Kasumi-1 (cell line): Measurements from ENCODE around the gene METTL2B.
"Not testable (repeated sequence)": the region's sequence is repeated elsewhere in the genome, so short reads cannot be mapped to it uniquely, and the experiment has no call there.

Source experiments
- DNase-seq, 2 experiments: peaks; one replicate each; lab custom pipeline; 2025; lab: John Stamatoyannopoulos, UW

Gene METTL2B

GRCh38 chr7:128455543-128456254, 20.8 kb upstream of the METTL2B start, which contains the start of gene HILPDA:
Gene HILPDA (plus strand): TSS chr7:128455878. CDS start chr7:128457269, 1,391 bp downstream.
- DNase-seq = peak; percentile 84 to 87

- no peak for DNase-seq
Measured at GRCh38 chr7:128456255-128456725, 20.3 kb upstream of the METTL2B start.

GRCh38 chr7:128457385-128457784, 19.2 kb upstream of the METTL2B start:
- DNase-seq = not testable (repeated sequence)

GRCh38 chr7:128458956-128459355, 17.6 kb upstream of the METTL2B start:
- no peak for DNase-seq

- peak; percentile 77 to 91 for DNase-seq
Measured at GRCh38 chr7:128459394-128459878, 17.1 kb upstream of the METTL2B start.

- no peak for DNase-seq
Measured at GRCh38 chr7:128462460-128462859, 14.1 kb upstream of the METTL2B start.

- not testable (repeated sequence) for DNase-seq
Measured at GRCh38 chr7:128463345-128463744, 13.2 kb upstream of the METTL2B start.

- DNase-seq = not testable (repeated sequence)
Measured at GRCh38 chr7:128463933-128464332, 12.6 kb upstream of the METTL2B start.

GRCh38 chr7:128466871-128467270, 9.7 kb upstream of the METTL2B start:
- not testable (repeated sequence) for DNase-seq

GRCh38 chr7:128477336-128477690, 765 bp downstream of the METTL2B start:
- DNase-seq = not testable (repeated sequence)

- DNase-seq = not testable (repeated sequence)
Measured at GRCh38 chr7:128479082-128479481, 2.5 kb downstream of the METTL2B start.

- DNase-seq = not testable (repeated sequence)
Measured at GRCh38 chr7:128488134-128488533, 11.6 kb downstream of the METTL2B start.

- no peak for DNase-seq
Measured at GRCh38 chr7:128497405-128497804, 20.9 kb downstream of the METTL2B start.

- not testable (repeated sequence) for DNase-seq
Measured at GRCh38 chr7:128505416-128505815, 28.9 kb downstream of the METTL2B start.

- DNase-seq = not testable (repeated sequence)
Measured at GRCh38 chr7:128506819-128507218, 30.3 kb downstream of the METTL2B start.

- not testable (repeated sequence) for DNase-seq
Measured at GRCh38 chr7:128507321-128507993, 30.9 kb downstream of the METTL2B start.

- DNase-seq = not testable (repeated sequence)
Measured at GRCh38 chr7:128511692-128512091, 35.1 kb downstream of the METTL2B start.

GRCh38 chr7:128515232-128515631, 38.7 kb downstream of the METTL2B start:
- not testable (repeated sequence) for DNase-seq

- not testable (repeated sequence) for DNase-seq
Measured at GRCh38 chr7:128517023-128517422, 40.5 kb downstream of the METTL2B start.

GRCh38 chr7:128523226-128523931, 46.8 kb downstream of the METTL2B start:
- peak; percentile 50 to 54 for DNase-seq

GRCh38 chr7:128523932-128524524, 47.5 kb downstream of the METTL2B start:
- not testable (repeated sequence) for DNase-seq

GRCh38 chr7:128525584-128525983, 49.0 kb downstream of the METTL2B start:
- DNase-seq = not testable (repeated sequence)
